OCI-LY7 (cell line): ENCODE results near the gene FEN1. TPM values are rescaled to one million over a fixed set of nuclear protein-coding genes. Genes with fewer than 3 reads are reported as not detected.

Experiments used
- BruUV-seq: library from RNA; stranded (reverse); fragments of 400-500 nt; replicated peaks from 2 replicates; lab custom pipeline; 2021; lab: Mats Ljungman, UMichigan
- CTCF ChIA-PET: fragments of 300-600 bp; sonication (Branson Sonifier 250); formaldehyde crosslinking; loops from one replicate; lab custom pipeline; 2022; ENCODE audit warnings: antibody characterized with exemption; ENCODE audit not compliant: unreplicated experiment; lab: Charles Lee
- POLR2A ChIA-PET: fragments of 300-600 bp; sonication (Branson Sonifier 250); formaldehyde crosslinking; loops from one replicate; lab custom pipeline; 2022; ENCODE audit warnings: antibody characterized with exemption; lab: Charles Lee
- DNase-seq: peaks from one replicate; pipeline ENCODE4 v3.0.0-alpha.2; 2015; ENCODE audit warnings: low spot score
- H2AFZ ChIP-seq: fragments of 200-600 bp; sonication (generic), shearing (Covaris generic); 2 replicates; pipeline ENCODE4 v1.6.1; 2014; ENCODE audit warnings: mild to moderate bottlenecking, antibody characterized with exemption, low read length, moderate library complexity
- H3K27ac ChIP-seq: fragments of 200-600 bp; sonication (generic); 2 replicates; pipeline ENCODE4 v1.5.1; 2014; ENCODE audit warnings: mixed run types, low read depth, mild to moderate bottlenecking, moderate library complexity, low read length, inconsistent platforms; ENCODE audit not compliant: poor library complexity, severe bottlenecking
- H3K36me3 ChIP-seq: fragments of 200-600 bp; sonication (generic); 2 replicates; pipeline ENCODE4 v1.6.1; 2014; ENCODE audit warnings: mild to moderate bottlenecking, antibody characterized with exemption, low read length, moderate library complexity, mixed read lengths; ENCODE audit not compliant: insufficient read depth
- H3K4me1 ChIP-seq: fragments of 200-600 bp; sonication (generic); 2 replicates; pipeline ENCODE4 v1.5.1; 2014; ENCODE audit warnings: mild to moderate bottlenecking, low read length; ENCODE audit not compliant: insufficient read depth, poor library complexity, severe bottlenecking
- H3K4me2 ChIP-seq: fragments of 200-600 bp; sonication (generic); 2 replicates; pipeline ENCODE4 v1.6.1; 2014; ENCODE audit warnings: mild to moderate bottlenecking, low read length
- H3K4me3 ChIP-seq: fragments of 200-600 bp; sonication (generic); 2 replicates; pipeline ENCODE4 v1.5.1; 2014; ENCODE audit warnings: mild to moderate bottlenecking, low read depth, low read length; ENCODE audit not compliant: poor library complexity, severe bottlenecking
- H3K79me2 ChIP-seq: fragments of 200-600 bp; sonication (generic); 2 replicates; pipeline ENCODE4 v1.6.1; 2016; ENCODE audit warnings: low read depth, mild to moderate bottlenecking, low read length, moderate library complexity, mixed read lengths; ENCODE audit not compliant: insufficient read depth
- H3K9me2 ChIP-seq: fragments of 200-600 bp; sonication (generic); 2 replicates; pipeline ENCODE4 v1.6.1; 2016; ENCODE audit warnings: mild to moderate bottlenecking, low read length, mixed read lengths; ENCODE audit not compliant: insufficient read depth
- H3K9me3 ChIP-seq: fragments of 200-600 bp; sonication (generic); 2 replicates; pipeline ENCODE4 v1.6.1; 2014; ENCODE audit warnings: mild to moderate bottlenecking, mixed run types, low read length, mixed read lengths
- H4K20me1 ChIP-seq: fragments of 200-600 bp; sonication (generic); 2 replicates; pipeline ENCODE4 v1.6.1; 2014; ENCODE audit warnings: mild to moderate bottlenecking, antibody characterized with exemption, low read length, moderate library complexity, mixed read lengths; ENCODE audit not compliant: insufficient read depth
- CTCF ChIP-seq: fragments of 200-600 bp; sonication (generic); conservative IDR thresholded peaks from 2 replicates; pipeline ENCODE4 v1.5.1; 2014; ENCODE audit warnings: mild to moderate bottlenecking, antibody characterized with exemption, low read length, moderate library complexity, mixed read lengths
- EZH2phosphoT487 ChIP-seq: fragments of 200-600 bp; sonication (generic); IDR thresholded peaks from 2 replicates; pipeline ENCODE4 v1.6.1; 2018; ENCODE audit warnings: low read depth, borderline replicate concordance, mild to moderate bottlenecking, mixed run types, antibody characterized with exemption, low read length, moderate library complexity, mixed read lengths
- intact Hi-C: fragments of 100-400 bp; cut with micrococcal nuclease; formaldehyde crosslinking; loops from one replicate; pipeline ENCODE4 v1.10.0; 2022; ENCODE audit not compliant: unreplicated experiment
- total RNA-seq, 2 experiments: library from RNA; depleted of rRNA in 1 of 2; stranded (reverse); fragments of >200 nt in 1 of 2; shearing (Covaris generic) in 1 of 2; gene quantifications; 2 replicates each; pipeline ENCODE4 v1.2.3, GENCODE V29; 2014 to 2022

The FEN1 gene
- total RNA-seq, 2 experiments from 2014 or later, result 123 to 153 TPM

- intact Hi-C loops, result no loop called here
- no peak overlapping the region for H3K27ac ChIP-seq
- no peak for DNase-seq
- no peaks in the 10 kb centered on the region for H3K36me3 ChIP-seq
- TF ChIP-seq EZH2phosphoT487, result no peak
- no peak for TF ChIP-seq CTCF
- H3K9me3 ChIP-seq, result no peaks in the 10 kb centered on the region
- CTCF ChIA-PET, result no interaction called here
- no peak overlapping the region for H3K4me2 ChIP-seq
- H3K4me3 ChIP-seq, result no peak overlapping the region
- H3K4me1 ChIP-seq, result peaks cover 10% of the 10 kb centered on the region
- H4K20me1 ChIP-seq, result no peaks in the 10 kb centered on the region
- no peak overlapping the region for H2AFZ ChIP-seq
- no peaks in the 10 kb centered on the region for H3K9me2 ChIP-seq
- no peaks in the 10 kb centered on the region for H3K79me2 ChIP-seq
- BruUV-seq, result no TSS peak
- POLR2A ChIA-PET, result no interaction called here
Observed at GRCh38 chr11:61754534-61755482, 37.9 kb upstream of the FEN1 start.

GRCh38 chr11:61756147-61756451 is 36.6 kb upstream of the FEN1 start:
- Histone ChIP-seq H3K4me3 (no peak overlapping the region), H4K20me1 (no peaks in the 10 kb centered on the region), H3K4me1 (peaks cover 10% of the 10 kb centered on the region), H2AFZ (no peak overlapping the region), H3K79me2 (no peaks in the 10 kb centered on the region), H3K9me2 (no peaks in the 10 kb centered on the region), H3K9me3 (no peaks in the 10 kb centered on the region), H3K27ac (no peak overlapping the region), H3K36me3 (no peaks in the 10 kb centered on the region), H3K4me2 (no peak overlapping the region)
- no TSS peak for BruUV-seq
- intact Hi-C loops, result no loop called here
- POLR2A ChIA-PET, result no interaction called here
- no peak for TF ChIP-seq EZH2phosphoT487
- TF ChIP-seq CTCF, result no peak
- DNase-seq, result no peak
- CTCF ChIA-PET, result no interaction called here
